DOHH2 (cell line): Measurements from ENCODE around the gene PAIP1.
"Not testable (repeated sequence)": the region's sequence is repeated elsewhere in the genome, so short reads cannot be mapped to it uniquely, and the experiment has no call there.

Source experiments
- H3F3A ChIP-seq: fragments of 200-600 bp; sonication (generic), shearing (Covaris generic); 2 replicates; pipeline ENCODE4 v1.6.0; 2016; ENCODE audit warnings: antibody characterized with exemption, mild to moderate bottlenecking; ENCODE audit not compliant: control insufficient read depth, insufficient read depth
- H3K27ac ChIP-seq: fragments of 200-600 bp; sonication (generic); 2 replicates; pipeline ENCODE4 v1.5.1; 2014; ENCODE audit warnings: low read depth, mild to moderate bottlenecking, low read length, moderate library complexity
- H3K27me3 ChIP-seq: fragments of 200-600 bp; sonication (generic); 2 replicates; pipeline ENCODE4 v1.6.1; 2014; ENCODE audit warnings: mild to moderate bottlenecking, low read length, mixed read lengths; ENCODE audit not compliant: control insufficient read depth
- H3K36me3 ChIP-seq: fragments of 200-600 bp; sonication (generic); 2 replicates; pipeline ENCODE4 v1.6.1; 2014; ENCODE audit warnings: mild to moderate bottlenecking, low read length, moderate library complexity, mixed read lengths; ENCODE audit not compliant: control insufficient read depth
- H3K4me1 ChIP-seq: fragments of 200-600 bp; sonication (generic); 2 replicates; pipeline ENCODE4 v1.6.1; 2014; ENCODE audit warnings: mild to moderate bottlenecking, low read length, mixed read lengths; ENCODE audit not compliant: control insufficient read depth
- H3K4me2 ChIP-seq: fragments of 200-600 bp; sonication (generic); 2 replicates; pipeline ENCODE4 v1.6.0; 2014; ENCODE audit warnings: mild to moderate bottlenecking, low read length, moderate library complexity
- H3K4me3 ChIP-seq: fragments of 200-600 bp; sonication (generic); 2 replicates; pipeline ENCODE4 v1.5.1; 2014; ENCODE audit warnings: mild to moderate bottlenecking, low read length, mixed read lengths
- H3K79me2 ChIP-seq: fragments of 200-600 bp; sonication (generic); 2 replicates; pipeline ENCODE4 v1.6.1; 2014; ENCODE audit warnings: mild to moderate bottlenecking, low read length, mixed read lengths; ENCODE audit not compliant: control insufficient read depth
- H3K9me2 ChIP-seq: fragments of 200-600 bp; sonication (generic); replicated peaks from 2 replicates; pipeline ENCODE4 v1.6.1; 2014; ENCODE audit warnings: mild to moderate bottlenecking, low read length, mixed read lengths; ENCODE audit not compliant: control insufficient read depth
- H3K9me3 ChIP-seq: fragments of 200-600 bp; sonication (generic); 2 replicates; pipeline ENCODE4 v1.6.1; 2014; ENCODE audit warnings: antibody characterized with exemption, low read length, mixed read lengths; ENCODE audit not compliant: control insufficient read depth, insufficient read depth
- H4K20me1 ChIP-seq: fragments of 200-600 bp; sonication (generic); 2 replicates; pipeline ENCODE4 v1.6.0; 2014; ENCODE audit warnings: low read depth, mild to moderate bottlenecking, antibody characterized with exemption, low read length, moderate library complexity; ENCODE audit not compliant: control insufficient read depth, insufficient read depth
- EZH2phosphoT487 ChIP-seq: fragments of 200-600 bp; sonication (generic); IDR thresholded peaks from 2 replicates; pipeline ENCODE4 v1.6.1; 2017; ENCODE audit warnings: borderline replicate concordance, mild to moderate bottlenecking, antibody characterized with exemption, low read length, moderate library complexity, mixed read lengths
- TF ChIP-seq, protein P1 (sequence below): fragments of 200-600 bp; sonication (generic); IDR thresholded peaks from one replicate; pipeline ENCODE4 v1.5.1; 2014; ENCODE audit warnings: antibody characterized with exemption, mild to moderate bottlenecking, low read depth, low read length; ENCODE audit not compliant: poor library complexity, severe bottlenecking

Gene PAIP1

DNA sequence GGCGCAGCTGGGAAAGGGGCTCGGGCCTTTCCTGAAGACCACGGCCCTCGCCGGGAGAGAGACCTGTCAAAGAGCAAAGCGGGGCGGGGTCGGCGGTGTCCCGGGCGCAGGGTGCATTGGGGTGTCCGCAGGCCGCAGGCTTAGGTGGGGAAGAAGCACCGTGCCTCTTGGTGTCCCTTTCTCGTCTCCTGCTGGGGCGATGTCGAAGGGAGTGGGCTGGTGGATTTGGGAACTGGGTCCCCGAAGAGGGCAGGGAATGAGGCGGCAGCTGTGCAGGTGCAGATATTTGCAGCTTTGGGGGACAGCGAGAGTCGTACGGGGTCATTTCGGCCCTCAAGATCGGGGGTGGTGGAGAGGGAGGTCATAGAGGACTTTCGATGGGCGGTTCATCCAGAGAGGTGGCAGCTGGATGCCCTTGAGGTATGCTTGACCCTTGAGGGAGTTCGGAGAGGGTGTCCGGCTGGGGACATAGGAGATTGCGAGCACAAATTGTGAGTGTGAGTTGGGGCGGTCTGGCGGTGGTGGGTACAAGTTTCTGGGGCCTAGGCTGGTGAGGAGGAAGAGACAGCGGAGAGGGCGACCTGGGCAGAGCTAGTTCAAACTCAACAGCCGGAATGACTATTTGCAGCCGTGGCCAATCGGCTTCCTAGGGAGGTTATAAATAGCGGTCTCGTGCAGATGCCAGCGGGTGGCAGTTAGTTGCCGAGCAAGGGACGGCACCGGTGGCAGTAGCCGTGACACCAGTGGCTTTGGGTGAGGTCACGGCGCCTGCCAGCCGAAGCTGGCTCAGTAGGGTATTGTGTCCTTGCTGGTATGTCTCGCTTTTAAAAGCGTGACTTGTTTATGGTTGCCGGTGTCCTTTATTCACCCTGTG, 46.7 kb upstream of the PAIP1 start:
- H3K36me3 ChIP-seq: peaks cover 20% of the 10 kb centered on the region
- H3K27me3 ChIP-seq: no peaks in the 10 kb centered on the region
- no peaks in the 10 kb centered on the region for H4K20me1 ChIP-seq
- peak overlapping the region; percentile 94 for H3K4me2 ChIP-seq
- H3F3A ChIP-seq: no peaks in the 10 kb centered on the region
- 0 out of 2 replicates have a peak overlapping the region, but pooled peaks have one; percentile 47 for H3K27ac ChIP-seq
- H3K9me3 ChIP-seq: no peaks in the 10 kb centered on the region
- TF ChIP-seq, protein P1, sequence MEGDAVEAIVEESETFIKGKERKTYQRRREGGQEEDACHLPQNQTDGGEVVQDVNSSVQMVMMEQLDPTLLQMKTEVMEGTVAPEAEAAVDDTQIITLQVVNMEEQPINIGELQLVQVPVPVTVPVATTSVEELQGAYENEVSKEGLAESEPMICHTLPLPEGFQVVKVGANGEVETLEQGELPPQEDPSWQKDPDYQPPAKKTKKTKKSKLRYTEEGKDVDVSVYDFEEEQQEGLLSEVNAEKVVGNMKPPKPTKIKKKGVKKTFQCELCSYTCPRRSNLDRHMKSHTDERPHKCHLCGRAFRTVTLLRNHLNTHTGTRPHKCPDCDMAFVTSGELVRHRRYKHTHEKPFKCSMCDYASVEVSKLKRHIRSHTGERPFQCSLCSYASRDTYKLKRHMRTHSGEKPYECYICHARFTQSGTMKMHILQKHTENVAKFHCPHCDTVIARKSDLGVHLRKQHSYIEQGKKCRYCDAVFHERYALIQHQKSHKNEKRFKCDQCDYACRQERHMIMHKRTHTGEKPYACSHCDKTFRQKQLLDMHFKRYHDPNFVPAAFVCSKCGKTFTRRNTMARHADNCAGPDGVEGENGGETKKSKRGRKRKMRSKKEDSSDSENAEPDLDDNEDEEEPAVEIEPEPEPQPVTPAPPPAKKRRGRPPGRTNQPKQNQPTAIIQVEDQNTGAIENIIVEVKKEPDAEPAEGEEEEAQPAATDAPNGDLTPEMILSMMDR: no peak
- TF ChIP-seq EZH2phosphoT487: no peak
- H3K4me1 ChIP-seq: peaks cover 28% of the 10 kb centered on the region
- peaks cover 74% of the 10 kb centered on the region for H3K79me2 ChIP-seq
- H3K9me2 ChIP-seq: no peaks in the 10 kb centered on the region
- peak overlapping the region; percentile 94 for H3K4me3 ChIP-seq

DNA sequence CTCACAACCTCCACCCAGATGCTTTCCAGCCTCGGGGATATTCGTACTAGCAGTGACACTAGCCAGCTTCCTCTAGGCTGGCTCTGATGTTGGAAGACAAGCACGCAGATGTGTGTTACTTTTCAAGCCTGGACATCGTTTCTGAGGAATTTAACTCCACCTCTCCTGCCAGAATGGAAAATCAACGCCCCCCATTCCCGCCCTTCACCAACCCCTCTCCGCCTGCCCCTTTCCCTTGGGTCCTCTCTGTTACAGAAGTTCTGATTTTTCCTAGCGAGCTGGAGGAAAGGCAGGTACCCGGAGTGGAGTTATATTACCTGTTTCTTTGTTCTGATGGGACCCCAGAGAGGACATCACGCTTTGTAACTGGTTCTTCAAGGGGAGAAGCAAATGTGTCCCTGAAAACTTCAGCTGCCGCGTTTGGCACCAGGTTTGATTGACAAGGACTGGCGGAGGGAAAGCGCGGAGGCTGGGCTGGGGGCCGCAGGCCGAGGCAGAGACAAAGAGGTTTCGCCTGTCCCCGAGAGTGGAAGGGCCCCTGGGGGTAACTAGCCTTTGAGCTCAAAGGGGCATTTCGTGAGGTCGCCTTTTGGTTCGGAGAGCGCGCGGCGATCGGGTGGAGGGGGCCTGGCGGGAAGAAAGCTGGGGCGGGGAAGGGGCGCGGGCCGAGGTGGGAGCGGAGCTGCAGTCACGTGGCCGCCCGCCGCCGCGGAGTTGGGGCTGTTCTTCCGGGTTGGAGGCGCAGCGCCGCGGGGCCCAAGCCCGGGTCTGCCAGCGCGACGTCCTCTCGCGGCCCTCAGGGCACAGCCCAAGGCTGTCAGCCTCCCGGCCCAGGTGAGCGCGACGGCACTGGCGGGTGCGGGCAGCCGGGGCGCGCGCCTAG, 45.8 kb upstream of the PAIP1 start, which contains the start of gene NNT:
NNT (plus strand) TSS at position 720 of the 883 bp plus-strand sequence. CDS start 6,016 bp downstream, outside the sequence.
- H3K4me2 ChIP-seq: peak within 1 kb of the TSS; percentile 94
- TF ChIP-seq, protein P1: no peak
- no peak for TF ChIP-seq EZH2phosphoT487
- no peaks in the 10 kb centered on the region for H3K27me3 ChIP-seq
- peaks cover 72% of the 10 kb centered on the region for H3K79me2 ChIP-seq
- peaks cover 28% of the 10 kb centered on the region for H3K4me1 ChIP-seq
- peak within 1 kb of the TSS; percentile 94 for H3K4me3 ChIP-seq
- H4K20me1 ChIP-seq: no peaks in the 10 kb centered on the region
- H3F3A ChIP-seq: no peaks in the 10 kb centered on the region
- peaks cover 21% of the 10 kb centered on the region for H3K36me3 ChIP-seq
- H3K9me3 ChIP-seq: no peaks in the 10 kb centered on the region
- H3K9me2 ChIP-seq: no peaks in the 10 kb centered on the region
- H3K27ac ChIP-seq: peak within 1 kb of the TSS; percentile 47

DNA sequence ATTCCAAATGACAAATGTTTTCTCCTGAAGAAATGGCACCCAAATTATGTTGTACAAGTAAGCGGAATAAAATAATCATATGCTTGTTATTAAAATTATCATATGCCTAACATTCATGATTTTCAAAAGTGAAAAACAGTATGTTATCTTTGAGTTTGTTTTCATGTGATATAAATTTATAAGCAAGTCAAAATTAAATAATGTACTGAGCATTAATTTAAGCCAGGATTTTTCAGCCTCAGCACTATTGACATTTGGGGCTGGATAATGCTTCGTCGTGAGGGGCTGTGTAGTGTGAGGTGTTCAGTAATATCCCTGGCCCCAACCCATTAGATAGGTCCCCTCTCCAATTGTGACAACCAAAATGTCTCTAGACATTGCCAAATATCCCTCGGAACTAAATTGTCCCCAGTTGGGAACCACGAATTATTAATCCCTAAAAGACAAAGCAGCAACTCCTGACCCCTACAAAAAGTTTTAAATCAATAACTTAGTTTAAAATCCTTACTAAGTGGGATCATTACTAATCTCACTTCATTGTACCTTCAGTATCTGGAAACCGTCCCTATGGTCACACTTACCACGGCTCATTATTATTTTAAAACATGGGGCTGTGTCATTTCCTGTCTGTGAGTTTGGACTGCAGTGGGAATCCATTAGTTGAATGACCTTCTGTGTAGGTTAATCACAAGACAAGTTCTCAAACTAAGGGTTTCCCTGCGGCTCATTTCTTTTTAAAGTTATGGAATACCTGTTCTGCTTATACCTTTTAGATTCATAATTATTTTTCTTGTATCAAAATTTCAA, 44.8 kb upstream of the PAIP1 start:
- peak overlapping the region; percentile 94 for H3K4me2 ChIP-seq
- no peaks in the 10 kb centered on the region for H3K9me3 ChIP-seq
- H3K4me3 ChIP-seq: peak overlapping the region; percentile 94
- H3K9me2 ChIP-seq: no peaks in the 10 kb centered on the region
- TF ChIP-seq, protein P1: no peak
- peak overlapping the region; percentile 47 for H3K27ac ChIP-seq
- H3F3A ChIP-seq: no peaks in the 10 kb centered on the region
- peaks cover 25% of the 10 kb centered on the region for H3K36me3 ChIP-seq
- H3K79me2 ChIP-seq: peaks cover 76% of the 10 kb centered on the region
- peaks cover 28% of the 10 kb centered on the region for H3K4me1 ChIP-seq
- H4K20me1 ChIP-seq: no peaks in the 10 kb centered on the region
- H3K27me3 ChIP-seq: no peaks in the 10 kb centered on the region

GRCh38 chr5:43598927-43599326, 42.0 kb upstream of the PAIP1 start:
- H3K9me2 ChIP-seq, H3K4me2 ChIP-seq, H3F3A ChIP-seq, H3K27me3 ChIP-seq, H3K9me3 ChIP-seq, H3K27ac ChIP-seq, H4K20me1 ChIP-seq, H3K4me3 ChIP-seq: not testable (repeated sequence)
- Histone ChIP-seq H3K79me2 (peaks cover 53% of the 10 kb centered on the region), H3K4me1 (peaks cover 20% of the 10 kb centered on the region), H3K36me3 (peaks cover 16% of the 10 kb centered on the region)
